ENCODE measurements around the gene ST6GALNAC6.

DNA sequence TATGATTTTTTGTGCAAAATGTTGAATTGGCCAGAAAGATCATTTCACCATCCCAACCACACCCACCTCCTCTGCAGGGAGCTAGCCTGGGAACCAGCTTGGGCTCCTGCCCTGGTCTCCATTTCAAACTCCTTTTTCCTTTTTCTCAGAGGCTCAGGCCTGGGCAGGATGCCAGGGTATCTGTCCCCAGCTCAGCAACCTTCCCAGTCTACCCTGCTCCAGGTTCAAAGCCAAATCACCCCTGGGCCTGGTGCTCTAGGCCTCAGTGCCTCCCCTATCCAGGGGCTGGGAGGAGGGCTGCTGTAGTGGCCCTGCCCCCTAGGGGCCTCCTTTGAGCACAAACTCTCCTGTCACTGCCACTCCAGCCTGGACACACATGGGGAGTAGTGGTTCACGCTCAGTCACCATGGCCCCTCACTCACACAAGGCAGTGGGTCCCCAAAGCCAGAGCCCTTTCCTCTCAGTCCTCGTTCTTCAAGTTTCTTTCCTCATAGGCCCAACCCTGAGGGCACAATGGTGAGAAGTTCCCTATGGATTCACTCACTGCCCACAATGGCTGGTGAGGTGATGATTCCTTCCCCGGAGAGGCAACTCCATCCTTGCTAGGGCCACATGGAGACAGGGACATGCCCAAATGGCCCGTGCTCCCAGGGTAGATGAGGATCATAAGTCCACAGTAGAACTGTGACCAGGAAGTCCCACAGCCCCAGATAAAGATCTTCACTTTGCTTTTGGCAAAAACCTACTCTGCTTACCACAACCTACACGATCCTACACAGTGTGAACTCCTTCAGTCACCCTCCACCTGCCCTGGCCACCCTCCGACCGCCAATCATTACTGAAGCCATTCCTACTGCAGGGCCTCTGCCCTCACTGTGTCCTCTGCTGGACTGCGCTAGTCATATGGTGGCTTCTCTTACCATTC lies 19.0 kb upstream of the ST6GALNAC6 start:
- TF ChIP-seq EZH2 (IDR thresholded peaks at IDR 0.05; ENCODE audit: borderline replicate concordance, insufficient read depth, low read length, poor library complexity, severe bottlenecking) (no peak), EP300 (conservative IDR thresholded peaks at IDR 0.05; ENCODE audit: poor library complexity, severe bottlenecking) (no peak), TAF1 (IDR thresholded peaks at IDR 0.05; ENCODE audit: low read depth) (no peak), POLR2AphosphoS5 (IDR thresholded peaks at IDR 0.05) (no peak)
- TF ChIP-seq, protein P1, sequence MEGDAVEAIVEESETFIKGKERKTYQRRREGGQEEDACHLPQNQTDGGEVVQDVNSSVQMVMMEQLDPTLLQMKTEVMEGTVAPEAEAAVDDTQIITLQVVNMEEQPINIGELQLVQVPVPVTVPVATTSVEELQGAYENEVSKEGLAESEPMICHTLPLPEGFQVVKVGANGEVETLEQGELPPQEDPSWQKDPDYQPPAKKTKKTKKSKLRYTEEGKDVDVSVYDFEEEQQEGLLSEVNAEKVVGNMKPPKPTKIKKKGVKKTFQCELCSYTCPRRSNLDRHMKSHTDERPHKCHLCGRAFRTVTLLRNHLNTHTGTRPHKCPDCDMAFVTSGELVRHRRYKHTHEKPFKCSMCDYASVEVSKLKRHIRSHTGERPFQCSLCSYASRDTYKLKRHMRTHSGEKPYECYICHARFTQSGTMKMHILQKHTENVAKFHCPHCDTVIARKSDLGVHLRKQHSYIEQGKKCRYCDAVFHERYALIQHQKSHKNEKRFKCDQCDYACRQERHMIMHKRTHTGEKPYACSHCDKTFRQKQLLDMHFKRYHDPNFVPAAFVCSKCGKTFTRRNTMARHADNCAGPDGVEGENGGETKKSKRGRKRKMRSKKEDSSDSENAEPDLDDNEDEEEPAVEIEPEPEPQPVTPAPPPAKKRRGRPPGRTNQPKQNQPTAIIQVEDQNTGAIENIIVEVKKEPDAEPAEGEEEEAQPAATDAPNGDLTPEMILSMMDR (IDR thresholded peaks at IDR 0.05; ENCODE audit: poor library complexity, severe bottlenecking), result no peak
- TF ChIP-seq, protein P2, sequence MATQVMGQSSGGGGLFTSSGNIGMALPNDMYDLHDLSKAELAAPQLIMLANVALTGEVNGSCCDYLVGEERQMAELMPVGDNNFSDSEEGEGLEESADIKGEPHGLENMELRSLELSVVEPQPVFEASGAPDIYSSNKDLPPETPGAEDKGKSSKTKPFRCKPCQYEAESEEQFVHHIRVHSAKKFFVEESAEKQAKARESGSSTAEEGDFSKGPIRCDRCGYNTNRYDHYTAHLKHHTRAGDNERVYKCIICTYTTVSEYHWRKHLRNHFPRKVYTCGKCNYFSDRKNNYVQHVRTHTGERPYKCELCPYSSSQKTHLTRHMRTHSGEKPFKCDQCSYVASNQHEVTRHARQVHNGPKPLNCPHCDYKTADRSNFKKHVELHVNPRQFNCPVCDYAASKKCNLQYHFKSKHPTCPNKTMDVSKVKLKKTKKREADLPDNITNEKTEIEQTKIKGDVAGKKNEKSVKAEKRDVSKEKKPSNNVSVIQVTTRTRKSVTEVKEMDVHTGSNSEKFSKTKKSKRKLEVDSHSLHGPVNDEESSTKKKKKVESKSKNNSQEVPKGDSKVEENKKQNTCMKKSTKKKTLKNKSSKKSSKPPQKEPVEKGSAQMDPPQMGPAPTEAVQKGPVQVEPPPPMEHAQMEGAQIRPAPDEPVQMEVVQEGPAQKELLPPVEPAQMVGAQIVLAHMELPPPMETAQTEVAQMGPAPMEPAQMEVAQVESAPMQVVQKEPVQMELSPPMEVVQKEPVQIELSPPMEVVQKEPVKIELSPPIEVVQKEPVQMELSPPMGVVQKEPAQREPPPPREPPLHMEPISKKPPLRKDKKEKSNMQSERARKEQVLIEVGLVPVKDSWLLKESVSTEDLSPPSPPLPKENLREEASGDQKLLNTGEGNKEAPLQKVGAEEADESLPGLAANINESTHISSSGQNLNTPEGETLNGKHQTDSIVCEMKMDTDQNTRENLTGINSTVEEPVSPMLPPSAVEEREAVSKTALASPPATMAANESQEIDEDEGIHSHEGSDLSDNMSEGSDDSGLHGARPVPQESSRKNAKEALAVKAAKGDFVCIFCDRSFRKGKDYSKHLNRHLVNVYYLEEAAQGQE (IDR thresholded peaks at IDR 0.05; ENCODE audit: borderline replicate concordance), result no peak

Data from neural cell (in vitro differentiated cells).